ENCODE data around the gene PCDHB5. TPM values are rescaled to one million over a fixed set of nuclear protein-coding genes. Genes with fewer than 3 reads are reported as not detected.
"Not testable (repeated sequence)": the region's sequence is repeated elsewhere in the genome, so short reads cannot be mapped to it uniquely, and the experiment has no call there.

Gene PCDHB5
- total and polyA plus RNA-seq, 2 donors (not counting 1 experiment from before 2014, with no cell fraction given), result 1.1 to 1.8 TPM

- TF ChIP-seq CTCF (conservative IDR thresholded peaks at IDR 0.05 in 1 of 2, IDR thresholded peaks at IDR 0.05 in 1 of 2; ENCODE audit: low read depth in 1 of 2, low read length in 2 of 2) (no peak), EZH2 (IDR thresholded peaks at IDR 0.05; ENCODE audit: low read length, missing control alignments) (no peak)
- Histone ChIP-seq H4K20me1 (ENCODE audit: control insufficient read depth, extremely low read depth, insufficient read depth, low read length) (no peaks in the 10 kb centered on the region), H3K4me2 (ENCODE audit: extremely low read depth, insufficient read depth, low read length) (no peak overlapping the region)
Observed at GRCh38 chr5:141175933-141176332, 40.9 kb downstream of the PCDHB5 start.

GRCh38 chr5:141177577-141178191 lies 42.7 kb downstream of the PCDHB5 start, which contains the start of gene PCDHB8:
PCDHB8 (plus strand) TSS chr5:141177790; CDS start chr5:141178035, 245 bp downstream.
- not testable (repeated sequence) for H2AFZ ChIP-seq (ENCODE audit: low read length); H4K20me1 ChIP-seq (ENCODE audit: control insufficient read depth, extremely low read depth, insufficient read depth, low read length); H3K36me3 ChIP-seq (ENCODE audit: control insufficient read depth, insufficient read depth, low read length); H3K4me1 ChIP-seq (ENCODE audit: control insufficient read depth, extremely low read depth, insufficient read depth, low read length); H3K9ac ChIP-seq (ENCODE audit: insufficient read depth, low read length); H3K79me2 ChIP-seq (ENCODE audit: control insufficient read depth, insufficient read depth, low read length); H3K4me2 ChIP-seq (ENCODE audit: extremely low read depth, insufficient read depth, low read length); DNase-seq (ENCODE audit: low read depth in 2 of 2); H3K27ac ChIP-seq (ENCODE audit: insufficient read depth, low read length); H3K4me3 ChIP-seq (replicated peaks in 1 of 4; ENCODE audit: control extremely low read depth in 1 of 4, insufficient read depth in 1 of 4, low read depth in 3 of 4, low read length in 4 of 4); H3K27me3 ChIP-seq (ENCODE audit: control insufficient read depth, insufficient read depth, low read length); H3K9me3 ChIP-seq (ENCODE audit: control insufficient read depth, insufficient read depth, low read depth, low read length)

More at GRCh38 chr5:141175933-141176332, 40.9 kb downstream of the PCDHB5 start:
- Histone ChIP-seq H3K4me1 (ENCODE audit: control insufficient read depth, extremely low read depth, insufficient read depth, low read length) (no peaks in the 10 kb centered on the region), H3K9me3 (ENCODE audit: control insufficient read depth, insufficient read depth, low read depth, low read length) (no peaks in the 10 kb centered on the region), H3K9ac (ENCODE audit: insufficient read depth, low read length) (no peak overlapping the region), H3K79me2 (ENCODE audit: control insufficient read depth, insufficient read depth, low read length) (no peaks in the 10 kb centered on the region), H3K4me3 (replicated peaks in 1 of 4; ENCODE audit: control extremely low read depth in 1 of 4, insufficient read depth in 1 of 4, low read depth in 3 of 4, low read length in 4 of 4) (no peak overlapping the region), H3K36me3 (ENCODE audit: control insufficient read depth, insufficient read depth, low read length) (no peaks in the 10 kb centered on the region), H2AFZ (ENCODE audit: low read length) (no peak overlapping the region), H3K27me3 (ENCODE audit: control insufficient read depth, insufficient read depth, low read length) (no peaks in the 10 kb centered on the region), H3K27ac (ENCODE audit: insufficient read depth, low read length) (no peak overlapping the region)
- DNase-seq (ENCODE audit: low read depth in 2 of 2), result no peak

GRCh38 chr5:141179371-141179770 lies 44.4 kb downstream of the PCDHB5 start:
- H3K9ac ChIP-seq (ENCODE audit: insufficient read depth, low read length); H4K20me1 ChIP-seq (ENCODE audit: control insufficient read depth, extremely low read depth, insufficient read depth, low read length); H3K27me3 ChIP-seq (ENCODE audit: control insufficient read depth, insufficient read depth, low read length); DNase-seq (ENCODE audit: low read depth in 2 of 2); H3K4me2 ChIP-seq (ENCODE audit: extremely low read depth, insufficient read depth, low read length); H2AFZ ChIP-seq (ENCODE audit: low read length); H3K27ac ChIP-seq (ENCODE audit: insufficient read depth, low read length); H3K4me3 ChIP-seq (replicated peaks in 1 of 4; ENCODE audit: control extremely low read depth in 1 of 4, insufficient read depth in 1 of 4, low read depth in 3 of 4, low read length in 4 of 4); H3K9me3 ChIP-seq (ENCODE audit: control insufficient read depth, insufficient read depth, low read depth, low read length); H3K79me2 ChIP-seq (ENCODE audit: control insufficient read depth, insufficient read depth, low read length); H3K36me3 ChIP-seq (ENCODE audit: control insufficient read depth, insufficient read depth, low read length); H3K4me1 ChIP-seq (ENCODE audit: control insufficient read depth, extremely low read depth, insufficient read depth, low read length): not testable (repeated sequence)

DNA sequence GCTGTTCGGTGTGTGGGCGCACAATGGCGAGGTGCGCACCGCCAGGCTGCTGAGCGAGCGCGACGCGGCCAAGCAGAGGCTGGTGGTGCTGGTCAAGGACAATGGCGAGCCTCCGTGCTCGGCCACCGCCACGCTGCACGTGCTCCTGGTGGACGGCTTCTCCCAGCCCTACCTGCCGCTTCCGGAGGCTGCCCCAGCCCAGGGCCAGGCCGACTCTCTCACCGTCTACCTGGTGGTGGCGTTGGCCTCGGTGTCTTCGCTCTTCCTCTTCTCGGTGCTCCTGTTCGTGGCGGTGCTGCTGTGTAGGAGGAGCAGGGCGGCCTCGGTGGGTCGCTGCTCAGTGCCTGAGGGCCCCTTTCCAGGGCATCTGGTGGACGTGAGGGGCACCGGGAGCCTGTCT lies 44.9 kb downstream of the PCDHB5 start:
- not testable (repeated sequence) for H3K79me2 ChIP-seq (ENCODE audit: control insufficient read depth, insufficient read depth, low read length); H2AFZ ChIP-seq (ENCODE audit: low read length); H3K4me1 ChIP-seq (ENCODE audit: control insufficient read depth, extremely low read depth, insufficient read depth, low read length); H3K27ac ChIP-seq (ENCODE audit: insufficient read depth, low read length); DNase-seq (ENCODE audit: low read depth in 2 of 2); H3K9me3 ChIP-seq (ENCODE audit: control insufficient read depth, insufficient read depth, low read depth, low read length); H4K20me1 ChIP-seq (ENCODE audit: control insufficient read depth, extremely low read depth, insufficient read depth, low read length); H3K9ac ChIP-seq (ENCODE audit: insufficient read depth, low read length); H3K27me3 ChIP-seq (ENCODE audit: control insufficient read depth, insufficient read depth, low read length); H3K4me2 ChIP-seq (ENCODE audit: extremely low read depth, insufficient read depth, low read length); H3K36me3 ChIP-seq (ENCODE audit: control insufficient read depth, insufficient read depth, low read length); H3K4me3 ChIP-seq (replicated peaks in 1 of 4; ENCODE audit: control extremely low read depth in 1 of 4, insufficient read depth in 1 of 4, low read depth in 3 of 4, low read length in 4 of 4)

All from fibroblast of lung (primary cell).